ENCODE measurements around the gene CA12.

CA12 gene

GRCh38 chr15:63401714-63402497 is 20.3 kb upstream of the CA12 start:
- DNase-seq = no peak

DNA sequence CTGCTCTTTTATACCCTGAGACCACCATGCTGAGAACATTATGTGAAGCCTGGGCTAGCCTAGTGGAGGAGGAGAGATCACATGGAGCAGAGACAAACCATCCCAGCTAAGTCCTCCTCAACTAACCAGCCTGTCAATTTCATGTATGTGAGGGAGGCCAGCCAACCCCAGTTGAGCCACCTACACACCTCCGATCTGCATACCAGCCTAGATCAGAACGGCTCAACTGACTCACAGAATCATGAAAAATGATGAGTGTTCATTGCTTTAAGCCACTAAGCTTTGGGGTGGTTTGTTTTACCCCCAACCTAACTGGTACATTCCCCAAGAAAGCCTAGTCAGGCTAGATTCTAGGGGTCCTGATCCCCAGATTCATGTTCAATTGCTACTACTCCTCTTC is 19.4 kb upstream of the CA12 start:
- no peak for DNase-seq

DNA sequence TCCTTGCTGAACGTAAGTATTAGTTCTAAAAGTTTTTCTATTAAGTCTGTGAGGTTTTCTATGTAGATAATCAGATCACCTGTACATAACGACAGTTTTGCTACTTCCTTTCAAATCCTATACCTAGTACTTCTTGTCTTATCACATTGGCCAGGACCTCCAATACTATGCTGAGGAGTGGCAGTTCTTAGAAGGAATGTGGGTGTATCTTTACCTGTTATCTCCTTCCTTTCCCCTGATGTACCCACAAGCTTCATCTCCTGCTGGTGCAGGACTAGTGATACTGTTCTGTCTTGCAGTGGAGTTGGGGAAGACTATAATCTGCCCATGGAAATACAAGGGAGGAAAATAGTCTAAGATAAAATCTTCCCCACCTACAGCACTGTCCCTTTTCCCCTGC is 16.8 kb upstream of the CA12 start:
- DNase-seq = no peak

GRCh38 chr15:63396152-63396928 is 14.7 kb upstream of the CA12 start:
- DNase-seq = no peak

DNA sequence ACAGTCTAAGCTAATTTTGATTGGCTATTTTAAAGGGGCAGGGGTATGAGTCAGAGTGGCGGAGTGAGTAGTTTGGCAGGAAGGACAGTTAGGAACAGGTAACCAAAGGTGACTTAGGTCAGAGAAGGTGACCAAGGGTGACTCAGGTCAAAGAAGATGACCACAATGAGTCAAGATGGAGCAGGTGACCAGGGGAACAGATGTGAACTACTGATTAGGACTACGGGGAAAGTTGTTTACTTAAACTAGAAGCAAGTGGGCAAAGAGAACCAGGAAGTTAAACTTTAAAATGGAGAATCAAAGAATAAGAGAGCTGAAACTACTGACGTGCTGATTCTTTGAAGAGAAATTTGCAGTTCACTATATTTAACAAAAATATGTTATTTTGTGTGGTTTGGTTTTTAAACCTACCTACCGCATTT is 14.1 kb upstream of the CA12 start:
- no peak for DNase-seq

- no peak for DNase-seq
Measured at GRCh38 chr15:63392361-63393009, 10.8 kb upstream of the CA12 start.

DNA sequence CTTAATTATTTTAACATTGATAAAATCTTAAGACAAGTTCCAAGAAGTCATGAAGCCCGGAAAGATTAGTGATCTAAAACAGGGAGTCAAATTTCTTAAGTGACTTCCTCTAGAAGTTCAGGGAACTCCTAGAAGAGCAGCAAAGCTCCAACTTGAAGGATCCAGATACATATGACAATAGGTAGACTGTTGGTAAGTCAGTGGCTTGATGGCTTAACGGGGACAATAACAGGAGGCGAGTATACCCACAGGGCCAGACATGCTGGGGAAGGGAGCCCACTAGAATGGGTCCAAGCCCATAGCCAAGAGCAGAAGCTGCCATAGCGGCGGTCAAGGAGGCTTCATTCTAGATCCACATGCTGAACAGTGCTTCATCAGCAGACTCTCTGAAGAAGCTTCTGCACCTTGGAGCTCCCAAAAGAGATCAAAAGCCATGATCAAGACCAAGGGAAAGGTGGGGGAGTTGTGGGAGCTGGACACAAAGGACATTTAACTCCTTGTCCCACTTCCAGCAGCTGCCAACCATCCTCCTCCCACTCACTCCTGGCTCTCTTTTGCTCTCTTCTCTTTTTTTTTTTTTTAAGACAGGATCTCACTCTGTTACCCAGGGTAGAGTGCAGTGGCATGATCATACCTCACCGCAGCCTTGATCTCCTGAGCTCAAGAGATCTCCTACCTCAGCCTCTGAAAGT is 10.2 kb upstream of the CA12 start:
- DNase-seq = no peak

GRCh38 chr15:63390689-63391088 is 9.0 kb upstream of the CA12 start:
- no peak for DNase-seq

GRCh38 chr15:63389902-63390670 is 8.4 kb upstream of the CA12 start:
- DNase-seq = peak; percentile 12

GRCh38 chr15:63388511-63388910 is 6.9 kb upstream of the CA12 start:
- no peak for DNase-seq

- no peak for DNase-seq
Measured at GRCh38 chr15:63387748-63388493, 6.3 kb upstream of the CA12 start.

DNA sequence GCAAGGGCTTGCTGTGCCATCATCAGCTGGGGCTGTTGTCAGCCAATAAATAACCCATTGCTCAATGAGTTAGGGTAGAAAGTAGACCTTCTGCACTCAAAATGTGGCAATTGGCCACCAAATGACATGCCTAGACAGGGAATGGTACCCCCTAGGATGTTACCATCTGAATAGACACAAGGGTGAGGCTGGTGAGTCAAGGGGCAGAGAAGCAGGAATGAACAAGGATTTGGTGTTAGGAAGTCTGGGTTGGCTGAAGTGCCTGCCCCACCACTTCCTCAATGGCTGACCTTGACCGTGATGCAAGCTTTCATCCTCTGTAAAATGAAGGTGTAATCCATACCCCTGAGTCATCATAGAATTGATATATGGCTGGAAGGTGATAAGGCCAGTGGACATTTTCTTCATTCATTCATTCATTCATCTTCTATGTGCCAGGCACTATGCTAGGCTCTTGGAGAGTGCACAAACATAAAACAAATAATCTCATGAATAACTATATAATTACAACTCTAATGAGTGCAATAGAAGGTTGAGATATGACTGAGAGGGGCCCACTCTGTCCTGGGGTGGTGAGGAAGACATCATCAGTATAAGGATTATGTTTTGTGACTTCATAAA is 4.4 kb upstream of the CA12 start:
- no peak for DNase-seq

- DNase-seq = no peak
Measured at GRCh38 chr15:63384906-63385305, 3.3 kb upstream of the CA12 start.

DNA sequence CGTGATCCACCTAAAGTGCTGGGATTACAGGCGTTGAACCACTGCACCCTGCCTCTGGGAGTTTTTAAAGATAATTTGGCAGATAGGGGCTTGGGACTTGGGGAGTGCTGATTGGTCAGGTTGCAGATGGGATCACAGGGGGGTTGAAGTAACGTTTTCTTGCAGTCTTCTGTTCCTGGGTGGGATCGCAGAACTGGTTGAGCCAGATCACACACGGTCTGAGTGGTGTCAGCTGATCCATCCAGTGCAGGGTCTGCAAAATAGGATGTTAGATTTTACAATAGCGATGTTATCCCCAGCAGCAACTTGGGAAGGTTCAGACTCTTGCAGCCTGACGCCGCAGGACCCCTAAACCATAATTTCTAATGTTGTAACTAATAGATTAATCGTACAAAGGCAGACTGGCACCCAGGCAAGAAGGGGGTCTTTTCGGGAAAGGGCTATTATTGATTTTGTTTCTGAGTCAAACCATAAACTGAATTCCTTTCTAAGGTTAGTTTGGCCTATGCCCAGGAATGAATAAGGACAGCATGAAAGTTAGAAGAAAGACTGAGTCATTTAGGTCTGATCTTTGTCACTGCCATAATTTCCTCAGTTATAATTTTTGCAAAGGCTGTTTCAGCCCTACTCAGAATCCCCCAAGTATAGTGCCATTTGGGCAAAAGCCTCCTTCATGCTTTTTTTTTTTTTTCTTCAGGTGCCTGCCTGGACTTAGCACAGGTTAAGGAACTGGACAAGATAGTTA is 1.5 kb upstream of the CA12 start:
- DNase-seq = no peak

DNA sequence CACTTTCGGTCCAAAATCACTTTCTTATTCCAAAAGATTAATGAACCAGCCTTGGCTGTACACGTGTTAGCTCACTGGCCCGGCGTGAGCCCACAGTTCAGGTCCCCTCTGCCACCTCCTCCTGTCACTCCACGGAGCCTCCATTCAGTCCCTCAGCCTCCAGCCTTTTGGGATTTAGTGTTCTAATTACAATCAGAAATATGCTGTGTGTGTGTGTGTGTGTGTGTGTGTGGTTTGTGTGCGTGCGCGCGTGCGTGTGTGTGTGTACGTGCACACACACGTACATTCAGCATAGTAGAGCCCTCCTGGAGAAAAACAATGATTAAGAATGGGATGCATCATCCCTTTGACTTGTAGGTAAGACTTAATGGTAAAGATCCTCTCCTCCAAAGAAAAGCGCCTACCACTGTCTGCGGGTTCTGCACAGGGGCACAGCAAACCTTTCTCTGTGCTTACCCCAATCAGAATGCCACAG is 801 bp downstream of the CA12 start:
- no peak for DNase-seq

DNA sequence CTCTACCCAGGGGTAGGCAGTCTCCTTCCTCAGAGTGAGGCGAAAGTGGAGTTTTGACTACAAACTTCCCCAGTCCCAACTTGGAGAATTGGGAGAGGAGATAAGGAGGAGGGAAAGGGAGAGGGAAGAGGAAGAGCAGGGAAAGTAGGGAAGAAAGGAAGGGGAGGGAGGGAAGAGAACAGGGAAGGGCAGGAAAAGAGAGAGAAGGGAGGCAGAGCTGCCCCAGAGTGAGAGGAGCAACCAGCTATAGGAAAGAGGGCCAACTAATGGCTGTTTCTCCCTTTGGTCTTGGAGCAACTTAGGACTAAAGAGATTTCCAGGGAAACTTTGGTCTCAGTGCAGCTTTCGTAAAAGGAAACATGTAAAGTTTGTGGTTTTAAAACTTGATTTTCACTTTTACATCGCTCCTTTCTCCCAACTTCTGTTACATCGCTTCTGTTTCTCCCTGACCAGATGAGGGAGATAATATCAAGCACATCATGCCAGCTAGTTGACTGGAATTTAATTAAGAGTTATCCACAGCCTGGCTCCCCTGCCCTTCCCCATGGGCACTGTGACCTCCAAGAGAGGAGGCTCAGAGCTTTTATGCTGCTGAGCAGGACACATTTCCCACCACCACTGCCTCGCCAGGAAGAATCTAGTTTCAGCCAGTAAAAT is 1.4 kb downstream of the CA12 start:
- no peak for DNase-seq

DNA sequence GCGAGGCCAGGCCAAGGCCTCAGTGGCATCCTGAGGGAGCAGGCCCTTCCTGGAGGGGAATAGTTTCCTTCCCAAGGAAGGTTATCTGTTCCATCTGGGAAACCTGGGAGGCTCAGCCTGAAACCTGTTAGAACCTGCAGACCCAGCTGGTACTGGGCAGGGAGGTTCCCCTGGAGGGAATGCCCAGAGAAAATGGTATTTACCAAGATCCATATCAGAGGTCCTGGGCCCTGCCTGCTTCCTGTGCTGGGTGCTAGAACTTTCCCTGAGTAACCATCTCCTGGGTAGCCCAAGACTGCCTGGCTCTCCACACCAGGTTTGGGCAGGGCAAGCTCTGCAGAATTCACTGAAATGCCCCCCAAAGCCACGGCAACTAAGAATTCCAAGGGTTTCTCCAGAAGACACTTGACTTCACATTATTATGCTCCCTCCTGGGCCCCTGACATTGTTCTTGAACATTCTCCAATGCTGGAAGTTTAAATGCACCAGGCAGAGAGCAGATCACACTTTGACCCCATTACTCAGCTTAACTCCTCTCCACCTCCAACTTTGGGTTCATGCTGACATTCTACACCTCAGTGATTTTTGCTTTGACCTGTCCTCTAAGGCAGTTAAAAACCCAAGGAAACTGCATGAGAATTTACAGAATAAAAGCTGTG is 2.0 kb downstream of the CA12 start:
- no peak for DNase-seq

GRCh38 chr15:63378946-63379345 is 2.7 kb downstream of the CA12 start:
- DNase-seq = no peak

Measured in activated effector memory CD4-positive, alpha-beta T cell treated with Interleukin-2 at 50 U/mL for 16 hours (primary cell).